Measurements from ENCODE around the gene ECI1.

ECI1 gene

DNA sequence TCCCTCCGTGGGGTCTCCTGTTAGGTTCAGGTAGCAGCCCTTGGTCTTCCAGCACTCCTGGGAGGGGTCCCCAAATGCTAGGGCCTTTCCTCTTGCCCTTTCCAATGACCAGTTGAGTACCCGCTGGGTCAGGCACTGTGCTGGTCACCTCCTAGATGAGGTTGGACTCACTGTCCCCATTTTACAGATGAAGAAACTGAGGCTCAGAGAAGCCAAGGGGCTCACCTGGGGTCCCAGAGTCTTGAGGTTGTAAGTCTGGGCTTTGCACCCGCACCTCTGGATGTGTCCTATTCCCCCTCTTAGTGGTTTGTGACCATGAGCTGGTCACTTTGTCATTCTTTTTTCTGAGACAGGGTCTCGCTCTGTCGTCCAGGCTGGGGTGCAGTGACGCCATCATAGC, 53.6 kb downstream of the ECI1 start:
- DNase-seq (ENCODE audit: extremely low read depth in 1 of 2, low read depth in 1 of 2), result no peak

DNA sequence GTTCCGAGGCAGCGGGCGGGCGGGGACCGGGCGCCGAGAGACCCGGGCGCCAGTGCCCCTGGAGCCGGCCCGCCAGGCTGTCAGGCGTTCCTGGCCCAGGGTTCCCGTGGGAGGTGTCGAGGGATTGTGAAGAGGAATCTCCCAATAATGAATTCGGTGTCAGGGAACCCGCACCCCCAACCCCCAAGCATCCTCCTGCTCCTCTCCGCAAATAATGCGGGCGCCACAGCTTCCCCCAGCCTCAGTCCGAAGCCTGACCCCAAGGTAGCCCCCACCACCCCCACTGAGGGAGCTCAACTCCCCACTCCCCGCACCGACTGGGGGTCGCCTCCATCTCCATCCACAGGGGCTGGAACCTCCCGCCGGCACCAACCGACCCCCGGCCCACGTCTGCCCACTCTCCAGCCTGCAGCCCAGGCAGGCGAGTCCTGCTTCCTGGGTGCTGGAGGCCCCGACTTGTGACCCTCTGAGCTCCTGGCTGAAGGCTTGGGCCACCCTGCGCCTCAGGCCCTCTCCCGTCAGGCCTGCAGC, 54.3 kb downstream of the ECI1 start:
- no peak for DNase-seq (ENCODE audit: extremely low read depth in 1 of 2, low read depth in 1 of 2)

DNA sequence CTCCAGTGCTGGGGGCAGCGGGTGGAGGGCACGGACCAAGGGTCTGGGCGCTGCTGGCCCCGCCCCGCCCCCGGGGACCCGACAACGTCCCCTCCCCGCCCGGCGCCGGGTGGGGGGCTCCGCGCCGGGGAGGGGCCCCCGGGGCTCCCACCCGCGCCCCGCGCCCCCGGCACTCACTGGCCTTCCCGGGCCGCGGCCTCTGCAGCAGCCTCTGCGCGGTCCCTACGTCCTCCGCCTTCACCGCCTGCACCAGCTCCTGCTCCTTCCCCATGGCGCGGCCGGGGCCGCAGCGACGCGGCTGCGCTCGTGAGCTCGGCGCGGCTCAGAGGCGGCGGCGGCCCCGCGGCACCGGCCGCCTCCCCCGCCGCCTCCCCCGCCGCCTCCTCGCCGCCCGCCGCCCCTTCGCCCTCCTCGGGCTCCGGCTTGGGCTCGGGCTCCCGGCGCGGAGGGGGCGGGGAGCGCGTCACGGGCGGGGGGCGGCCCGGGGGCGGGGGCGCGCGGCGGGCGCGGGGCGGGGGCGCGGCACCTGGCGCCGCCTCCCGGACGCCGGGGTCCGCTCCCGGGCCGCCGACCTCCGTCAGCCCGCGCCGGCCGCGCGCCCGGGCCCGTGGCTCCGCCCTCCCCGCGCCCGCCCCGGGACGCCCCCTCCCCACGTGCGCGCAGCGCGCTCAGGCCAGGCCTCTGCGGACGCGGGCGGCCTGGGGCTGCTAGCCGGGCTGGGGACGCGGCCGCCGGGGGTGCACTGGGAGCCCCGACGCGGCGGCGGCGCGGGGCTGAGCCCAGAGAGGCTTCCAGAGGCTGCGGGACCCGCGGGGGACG, 55.0 kb downstream of the ECI1 start, which contains the start of gene CASKIN1:
Gene CASKIN1 (minus strand): TSS at position 444 of the 819 bp plus-strand sequence. CDS start 173 bp downstream, at position 271.
- DNase-seq (ENCODE audit: extremely low read depth in 1 of 2, low read depth in 1 of 2), result no peak

DNA sequence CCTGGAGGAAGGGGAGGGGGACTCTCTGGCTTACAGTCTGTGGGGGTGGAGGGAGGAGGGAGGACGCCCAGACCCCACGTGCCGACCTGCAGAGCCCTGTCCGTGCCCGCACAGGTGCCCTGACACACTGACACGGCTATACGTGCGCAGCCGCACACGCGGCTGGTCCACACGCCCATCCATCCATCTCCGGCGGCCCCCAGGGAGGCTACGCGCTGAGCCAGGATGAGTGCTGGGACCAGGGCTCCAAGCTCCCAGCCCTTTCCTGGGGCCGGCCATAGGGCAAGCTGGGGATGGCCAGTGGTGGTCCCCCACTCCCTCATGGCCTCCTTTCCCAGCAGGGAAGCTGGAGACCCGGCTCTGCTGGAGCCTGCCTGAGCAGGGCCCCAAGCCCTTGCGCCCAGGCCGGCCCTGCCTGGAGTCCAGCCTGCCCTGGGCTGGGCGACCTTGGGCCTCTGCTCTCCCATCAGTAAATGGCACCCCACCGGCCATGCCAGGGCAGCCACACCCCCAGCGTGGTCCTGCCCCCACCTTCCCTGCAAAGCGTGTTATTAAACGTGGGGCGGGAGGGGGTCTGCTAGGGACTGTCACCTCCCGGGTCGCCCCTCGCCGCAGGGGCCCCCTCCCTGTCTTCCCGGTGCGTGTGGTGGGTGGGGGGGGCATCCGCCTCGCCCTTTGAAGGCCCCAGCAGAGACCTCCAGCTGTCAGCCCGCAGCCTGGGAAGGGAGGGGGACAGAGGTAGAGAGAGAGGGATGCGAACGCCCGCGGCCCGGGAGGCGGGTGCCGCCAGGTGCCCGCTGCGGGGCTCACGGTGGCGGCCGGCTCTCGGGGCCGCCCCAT, 55.8 kb downstream of the ECI1 start:
- DNase-seq (ENCODE audit: extremely low read depth in 1 of 2, low read depth in 1 of 2), result no peak

DNA sequence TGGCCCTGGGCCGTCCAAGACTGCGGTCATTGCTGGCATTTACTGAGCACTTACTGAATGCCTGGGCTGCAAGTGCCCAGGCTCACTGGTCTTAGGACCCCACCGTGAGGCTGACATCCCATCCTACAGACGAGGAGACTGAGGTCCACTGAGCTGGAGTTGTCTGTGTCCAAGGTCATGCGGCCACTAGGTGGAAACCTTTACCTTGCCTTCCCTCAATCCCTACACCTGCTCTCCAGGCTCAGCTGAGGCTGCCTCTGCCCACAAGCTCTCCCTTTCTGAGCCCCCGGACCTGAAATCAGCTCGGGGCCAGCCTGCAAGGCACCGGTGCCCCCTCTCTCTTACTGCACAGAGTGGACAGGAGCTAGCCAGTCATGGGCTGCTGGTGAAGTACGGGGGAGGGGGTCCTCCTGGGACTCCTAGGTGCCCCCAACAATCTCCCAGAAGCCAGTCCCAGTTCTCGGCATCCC, 56.5 kb downstream of the ECI1 start:
- no peak for DNase-seq (ENCODE audit: extremely low read depth in 1 of 2, low read depth in 1 of 2)

DNA sequence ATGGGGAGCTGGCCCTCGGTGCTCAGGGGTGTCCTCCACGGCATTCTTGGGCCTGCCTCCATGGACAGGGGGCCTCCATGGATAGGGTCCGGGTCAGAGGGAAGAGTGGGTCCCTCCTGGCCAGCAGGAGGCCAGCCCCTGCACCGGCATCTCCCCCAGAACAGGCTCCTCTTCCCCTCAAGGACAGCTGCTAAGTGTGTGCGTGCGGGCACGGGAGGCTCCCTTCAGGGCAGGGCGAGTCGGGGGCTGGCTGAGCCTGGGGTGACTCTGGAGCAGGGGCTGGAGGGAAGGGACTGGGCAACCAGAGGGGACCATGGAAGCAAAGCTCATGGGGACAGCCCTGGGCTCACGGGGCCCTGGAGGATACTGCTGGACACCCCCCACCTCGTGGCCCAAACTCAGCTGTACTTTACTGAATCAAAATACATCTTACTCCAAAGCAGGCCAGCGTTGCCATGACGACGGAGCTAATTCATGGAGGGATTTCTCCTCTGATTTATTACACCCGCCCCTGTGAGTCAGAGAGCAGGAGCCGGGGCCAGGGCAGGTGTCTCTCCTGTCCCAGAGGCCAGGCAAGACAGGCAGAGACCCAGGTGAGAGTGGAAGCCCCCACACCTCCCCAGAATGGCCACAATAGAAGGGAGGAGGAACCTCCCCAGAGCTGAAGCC, 57.1 kb downstream of the ECI1 start:
- no peak for DNase-seq (ENCODE audit: extremely low read depth in 1 of 2, low read depth in 1 of 2)

DNA sequence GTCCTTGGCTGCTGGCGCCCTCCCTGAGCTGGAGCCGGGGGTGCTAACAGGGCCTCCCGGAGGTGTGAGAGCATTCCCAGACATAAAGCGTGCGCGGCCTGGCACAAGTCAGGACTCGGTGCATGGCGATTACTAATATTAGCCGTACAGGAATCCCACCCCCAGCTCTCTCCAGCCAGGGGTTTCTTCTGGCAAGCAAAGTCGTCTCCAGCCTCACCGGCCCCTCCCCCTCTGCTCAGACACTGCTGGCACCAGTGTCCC, 60.0 kb downstream of the ECI1 start:
- DNase-seq (ENCODE audit: extremely low read depth in 1 of 2, low read depth in 1 of 2), result no peak

DNA sequence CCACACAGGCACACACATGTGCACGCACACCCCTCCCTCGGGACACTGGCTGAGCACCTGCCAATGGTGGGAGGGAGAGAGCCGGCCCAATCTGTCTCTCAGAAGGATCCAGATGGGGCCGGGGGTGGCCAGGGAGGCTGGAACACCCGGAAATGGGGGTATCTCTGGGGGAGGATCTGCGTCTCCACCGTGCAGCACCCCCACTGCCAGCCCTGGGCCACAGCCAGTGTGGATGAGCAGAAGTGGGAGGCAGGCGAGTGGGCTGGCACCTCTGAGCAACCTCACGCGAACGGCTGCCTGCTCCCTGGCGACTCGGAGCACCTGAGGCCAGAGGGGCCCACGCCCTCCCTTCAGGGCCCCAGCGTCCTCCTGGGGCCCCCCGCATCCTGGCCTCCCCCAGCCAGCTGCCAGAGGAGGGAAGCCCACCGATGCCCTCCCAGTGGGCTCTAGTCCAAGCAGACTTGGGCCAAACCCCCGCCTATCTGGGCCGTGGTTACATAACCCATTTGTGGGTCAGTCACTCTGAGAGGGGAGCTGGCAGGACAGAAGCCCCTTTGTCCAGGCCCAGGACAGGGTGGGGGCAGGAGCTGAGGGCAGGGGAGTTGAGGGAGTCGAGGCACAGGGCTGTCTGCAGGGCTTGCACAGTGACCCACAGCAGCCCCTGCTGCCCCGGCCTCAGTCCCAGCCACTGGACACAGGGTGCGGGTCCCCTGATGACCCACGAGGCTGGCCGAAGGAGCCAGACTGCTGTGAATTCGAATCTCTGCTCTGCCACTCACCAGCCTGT, 60.5 kb downstream of the ECI1 start:
- DNase-seq (ENCODE audit: extremely low read depth in 1 of 2, low read depth in 1 of 2), result no peak

DNA sequence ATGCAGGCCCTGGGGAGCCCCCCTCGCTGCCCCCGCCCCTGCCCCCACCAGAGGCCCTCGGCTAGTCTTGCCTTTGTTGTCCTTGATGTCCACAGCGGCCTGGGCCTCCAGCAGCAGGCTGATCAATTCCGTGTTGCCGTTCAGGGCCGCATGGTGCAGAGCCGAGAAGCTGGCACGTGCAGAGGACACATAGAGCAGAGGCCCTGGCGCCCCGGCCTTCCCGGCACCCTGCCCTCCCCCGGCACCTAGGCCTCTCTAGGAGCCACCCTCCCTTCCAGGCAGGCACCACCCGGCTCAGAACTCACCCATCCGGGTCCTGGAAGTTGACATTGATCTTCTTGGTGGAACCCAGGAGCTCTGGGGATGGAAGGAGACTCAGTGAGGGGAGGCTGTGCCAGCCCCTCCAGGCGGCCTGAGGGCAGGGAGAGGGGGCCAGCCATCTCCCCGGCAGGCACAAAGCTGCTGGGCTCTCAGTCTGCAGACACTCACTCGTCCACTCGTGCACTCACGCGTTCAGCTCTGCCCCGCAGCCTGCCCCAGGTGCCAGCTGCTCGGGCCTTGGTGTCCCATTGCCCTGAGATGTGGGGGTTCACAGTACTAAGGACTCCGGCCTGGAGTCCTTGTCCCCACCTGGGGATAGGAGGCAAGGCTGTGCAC, 61.3 kb downstream of the ECI1 start:
- no peak for DNase-seq (ENCODE audit: extremely low read depth in 1 of 2, low read depth in 1 of 2)
